ENCODE data around the gene CCDC117. TPM values are rescaled to one million over a fixed set of nuclear protein-coding genes. Genes with fewer than 3 reads are reported as not detected.

CCDC117 gene
- total RNA-seq, 2 experiments from 2014 or later = 25.5 to 26.2 TPM

DNA sequence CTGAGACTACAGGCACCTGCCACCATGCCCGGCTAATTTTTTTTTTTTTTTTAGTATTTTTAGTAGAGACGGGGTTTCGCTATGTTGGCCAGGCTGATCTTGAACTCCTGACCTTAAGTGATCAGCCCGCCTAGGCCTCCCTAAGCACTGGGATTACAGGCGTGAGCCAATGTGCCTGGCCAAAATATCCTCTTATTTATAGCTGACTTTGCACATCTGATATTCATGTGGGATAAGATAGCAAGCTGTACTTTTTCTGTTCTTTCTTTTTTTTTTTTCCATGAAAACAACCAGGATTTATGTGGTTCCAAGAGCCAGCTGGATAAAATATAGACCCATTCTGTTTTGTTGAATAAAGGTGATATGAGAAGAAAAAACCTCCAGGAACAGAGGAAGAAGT, 40.0 kb downstream of the CCDC117 start:
- POLR2A ChIA-PET = interaction anchor here (1.2 to 5.6 kb wide), 3 partner anchors 10 to 39 kb away, joined by 3 to 60 read pairs (median 6); partner anchors contain the start of genes CCDC117 and XBP1

GRCh38 chr22:28813772-28814518, 41.5 kb downstream of the CCDC117 start:
- Mint-ChIP-seq H3K27ac (no peak overlapping the region), H3K36me3 (ENCODE audit: low read depth) (peaks cover 39% of the 10 kb centered on the region), H3K27me3 (no peaks in the 10 kb centered on the region), H3K4me3 (no peak overlapping the region), H3K9me3 (no peaks in the 10 kb centered on the region), H3K4me1 (ENCODE audit: low read depth) (peaks cover 71% of the 10 kb centered on the region)
- ChIA-PET POLR2A (interaction anchor here (5.6 kb wide), 1 partner anchor 15 kb away, joined by 60 read pairs; the partner anchor contains the start of gene XBP1), CTCF (interaction anchor here (1.2 to 4.5 kb wide), 3 partner anchors 15 to 213 kb away, joined by 5 to 38 read pairs (median 14); no protein-coding TSS in a partner anchor)
- intact Hi-C loops (cut with micrococcal nuclease) = no loop called here
- ATAC-seq (no peak), DNase-seq (no peak)
- TF ChIP-seq, protein P1, sequence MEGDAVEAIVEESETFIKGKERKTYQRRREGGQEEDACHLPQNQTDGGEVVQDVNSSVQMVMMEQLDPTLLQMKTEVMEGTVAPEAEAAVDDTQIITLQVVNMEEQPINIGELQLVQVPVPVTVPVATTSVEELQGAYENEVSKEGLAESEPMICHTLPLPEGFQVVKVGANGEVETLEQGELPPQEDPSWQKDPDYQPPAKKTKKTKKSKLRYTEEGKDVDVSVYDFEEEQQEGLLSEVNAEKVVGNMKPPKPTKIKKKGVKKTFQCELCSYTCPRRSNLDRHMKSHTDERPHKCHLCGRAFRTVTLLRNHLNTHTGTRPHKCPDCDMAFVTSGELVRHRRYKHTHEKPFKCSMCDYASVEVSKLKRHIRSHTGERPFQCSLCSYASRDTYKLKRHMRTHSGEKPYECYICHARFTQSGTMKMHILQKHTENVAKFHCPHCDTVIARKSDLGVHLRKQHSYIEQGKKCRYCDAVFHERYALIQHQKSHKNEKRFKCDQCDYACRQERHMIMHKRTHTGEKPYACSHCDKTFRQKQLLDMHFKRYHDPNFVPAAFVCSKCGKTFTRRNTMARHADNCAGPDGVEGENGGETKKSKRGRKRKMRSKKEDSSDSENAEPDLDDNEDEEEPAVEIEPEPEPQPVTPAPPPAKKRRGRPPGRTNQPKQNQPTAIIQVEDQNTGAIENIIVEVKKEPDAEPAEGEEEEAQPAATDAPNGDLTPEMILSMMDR (IDR thresholded peaks at IDR 0.05) = no peak

More for the DNA sequence above, 40.0 kb downstream of the CCDC117 start:
- intact Hi-C loops (cut with micrococcal nuclease) = no loop called here
- peaks cover 65% of the 10 kb centered on the region for H3K4me1 Mint-ChIP-seq (ENCODE audit: low read depth)
- no peak overlapping the region for H3K4me3 Mint-ChIP-seq
- DNase-seq = no peak
- H3K36me3 Mint-ChIP-seq (ENCODE audit: low read depth) = peaks cover 46% of the 10 kb centered on the region
- TF ChIP-seq, protein P1 (IDR thresholded peaks at IDR 0.05) = no peak
- no peaks in the 10 kb centered on the region for H3K9me3 Mint-ChIP-seq
- peak overlapping the region; percentile 83 for H3K27ac Mint-ChIP-seq
- ATAC-seq = no peak
- CTCF ChIA-PET = interaction anchor here (1.2 to 4.5 kb wide), 6 partner anchors 9 to 212 kb away, joined by 4 to 38 read pairs (median 11); partner anchors contain the start of gene XBP1
- no peaks in the 10 kb centered on the region for H3K27me3 Mint-ChIP-seq

DNA sequence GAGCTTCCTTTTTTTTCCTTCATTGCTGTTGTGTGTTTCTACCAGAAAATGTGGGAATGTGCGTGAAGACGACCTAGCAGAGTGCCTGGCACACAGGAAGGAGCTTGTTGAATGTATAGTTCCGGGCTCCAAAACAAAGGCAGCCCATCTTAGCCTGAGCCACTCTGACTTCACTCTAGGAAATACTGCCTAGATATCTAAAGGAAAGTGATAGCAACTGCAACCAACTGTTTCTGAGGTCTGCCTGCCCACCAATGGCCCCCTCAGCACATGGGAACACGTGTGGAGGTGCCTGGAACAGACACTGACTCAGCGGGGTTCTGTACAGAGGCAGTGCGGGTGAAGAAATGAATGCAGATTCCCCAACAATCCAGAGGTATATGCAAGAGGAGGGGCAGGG, 42.6 kb downstream of the CCDC117 start:
- H3K4me1 Mint-ChIP-seq (ENCODE audit: low read depth) = peaks cover 70% of the 10 kb centered on the region
- no peak overlapping the region for H3K4me3 Mint-ChIP-seq
- TF ChIP-seq, protein P1 (IDR thresholded peaks at IDR 0.05) = no peak
- ATAC-seq (no peak), DNase-seq (peak; percentile 30)
- ChIA-PET POLR2A (interaction anchor here (0.6 to 1.1 kb wide), 2 partner anchors 15 to 19 kb away, joined by 3 read pairs; partner anchors contain the start of gene XBP1), CTCF (interaction anchor here (3.9 to 4.5 kb wide), 2 partner anchors 13 to 214 kb away, joined by 14 to 38 read pairs; no protein-coding TSS in a partner anchor)
- H3K27ac Mint-ChIP-seq = no peak overlapping the region
- intact Hi-C loops (cut with micrococcal nuclease) = no loop called here
- no peaks in the 10 kb centered on the region for H3K9me3 Mint-ChIP-seq
- peaks cover 36% of the 10 kb centered on the region for H3K36me3 Mint-ChIP-seq (ENCODE audit: low read depth)
- H3K27me3 Mint-ChIP-seq = no peaks in the 10 kb centered on the region

GRCh38 chr22:28815729-28816128, 43.2 kb downstream of the CCDC117 start:
- no peak for ATAC-seq
- intact Hi-C loops (cut with micrococcal nuclease) = no loop called here
- TF ChIP-seq, protein P1 (IDR thresholded peaks at IDR 0.05) = no peak
- DNase-seq = no peak
- no peaks in the 10 kb centered on the region for H3K27me3 Mint-ChIP-seq
- POLR2A ChIA-PET = interaction anchor here (1.1 kb wide), 1 partner anchor 16 kb away, joined by 4 read pairs; the partner anchor contains the start of gene XBP1
- CTCF ChIA-PET = interaction anchor here (3.9 to 4.5 kb wide), 2 partner anchors 13 to 215 kb away, joined by 14 to 38 read pairs; no protein-coding TSS in a partner anchor
- no peak overlapping the region for H3K4me3 Mint-ChIP-seq
- no peaks in the 10 kb centered on the region for H3K9me3 Mint-ChIP-seq
- no peak overlapping the region for H3K27ac Mint-ChIP-seq
- H3K4me1 Mint-ChIP-seq (ENCODE audit: low read depth) = peaks cover 64% of the 10 kb centered on the region
- H3K36me3 Mint-ChIP-seq (ENCODE audit: low read depth) = peaks cover 34% of the 10 kb centered on the region

Data from activated CD8-positive, alpha-beta T cell treated with anti-CD3 and anti-CD28 coated beads for 36 hours (primary cell).